ENCODE measurements around the gene DNMT3L.
"Not testable (repeated sequence)": the region's sequence is repeated elsewhere in the genome, so short reads cannot be mapped to it uniquely, and the experiment has no call there.

Gene DNMT3L

DNA sequence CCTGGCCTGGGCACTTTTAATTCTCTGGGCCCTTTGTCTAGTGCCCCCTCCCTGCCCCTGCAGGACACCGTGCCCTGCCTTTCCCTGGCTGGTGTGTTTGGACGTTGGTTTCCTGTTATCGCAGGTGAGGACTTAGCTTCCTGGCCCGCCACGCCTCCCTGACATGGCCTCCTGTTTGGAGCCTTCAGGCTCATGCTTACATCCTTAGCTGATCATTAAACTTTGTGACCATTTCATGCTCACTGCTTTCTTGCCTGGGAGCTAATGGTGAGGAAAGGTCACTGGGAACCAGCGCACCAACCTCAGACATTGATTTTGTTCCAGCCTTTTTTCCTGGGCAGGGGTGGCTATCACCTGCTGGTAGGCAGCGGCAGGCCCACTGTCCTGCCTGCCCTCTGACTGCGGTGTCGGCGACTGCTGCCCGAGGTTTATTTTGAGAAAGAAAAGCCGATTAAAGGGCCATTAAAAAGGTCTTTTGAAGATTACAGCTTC, 41.8 kb upstream of the DNMT3L start:
- no peak overlapping the region for H3K4me3 ChIP-seq (replicated peaks; ENCODE audit: low read depth, low read length)
- TF ChIP-seq CTCF (IDR thresholded peaks at IDR 0.05; ENCODE audit: low read depth, low read length, missing control alignments) = no peak
- DNase-seq (ENCODE audit: extremely low read depth, low read depth) = no peak

DNA sequence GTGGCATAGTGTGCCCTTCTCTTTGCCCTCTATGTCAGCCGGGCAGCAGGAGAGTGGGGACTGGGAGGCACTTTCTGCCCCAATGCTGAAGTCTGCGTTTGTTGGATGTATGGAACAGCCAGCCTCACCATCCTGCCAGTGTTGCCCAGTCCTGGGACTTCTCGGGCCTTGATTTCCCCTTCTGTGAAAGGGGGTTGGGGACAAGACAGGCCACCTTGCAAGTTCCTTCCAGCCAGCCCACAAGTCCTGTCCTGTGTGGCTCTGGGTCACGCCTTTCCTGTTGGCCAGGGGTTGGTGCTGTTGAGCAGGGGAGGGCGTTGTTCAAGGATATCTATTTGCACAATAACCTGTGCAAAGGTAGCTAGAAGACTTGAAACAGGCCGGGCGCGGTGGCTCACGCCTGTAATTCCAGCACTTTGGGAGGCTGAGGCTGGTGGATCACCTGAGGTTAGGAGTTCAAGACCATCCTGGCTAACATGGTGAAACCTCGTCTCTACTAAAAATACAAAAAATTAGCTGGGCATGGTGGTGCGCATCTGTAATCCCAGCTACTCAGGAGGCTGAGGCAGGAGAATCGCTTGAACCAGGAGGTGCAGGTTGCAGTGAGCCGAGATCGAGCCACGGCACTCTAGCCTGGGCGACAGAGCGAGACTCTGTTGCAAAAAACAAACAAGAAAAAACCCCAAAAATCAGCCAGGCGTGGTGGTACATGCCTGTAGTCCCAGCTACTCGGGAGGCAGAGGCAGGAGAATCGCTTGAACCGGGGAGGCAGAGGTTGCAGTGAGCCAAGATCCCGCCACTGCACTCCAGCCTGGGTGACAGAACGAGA, 41.1 kb upstream of the DNMT3L start:
- DNase-seq (ENCODE audit: extremely low read depth, low read depth); H3K4me3 ChIP-seq (replicated peaks; ENCODE audit: low read depth, low read length): not testable (repeated sequence)

DNA sequence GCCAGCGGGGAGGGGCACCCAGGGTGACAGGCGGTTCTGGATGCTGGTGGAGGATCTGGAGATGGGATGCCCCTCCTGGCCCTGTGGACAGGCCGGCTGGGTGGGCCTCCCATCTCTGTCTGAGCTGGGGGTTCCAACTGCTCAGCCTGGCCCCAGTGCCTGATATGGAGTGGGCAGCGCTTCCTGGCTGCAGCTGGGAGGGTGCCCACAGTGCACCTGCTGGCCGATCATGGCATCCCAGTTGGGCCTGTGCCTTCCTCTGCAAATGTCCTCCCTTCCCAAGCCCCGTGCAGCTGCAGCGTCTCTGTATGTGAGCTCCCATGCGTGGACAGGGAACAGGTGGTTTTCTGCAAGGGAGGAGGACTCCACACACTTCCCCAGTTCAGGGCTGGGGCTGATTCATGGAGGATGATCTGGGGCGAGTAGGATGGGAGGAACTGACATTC, 40.3 kb upstream of the DNMT3L start:
- TF ChIP-seq CTCF (IDR thresholded peaks at IDR 0.05; ENCODE audit: low read depth, low read length, missing control alignments) = no peak
- no peak for DNase-seq (ENCODE audit: extremely low read depth, low read depth)
- no peak overlapping the region for H3K4me3 ChIP-seq (replicated peaks; ENCODE audit: low read depth, low read length)

DNA sequence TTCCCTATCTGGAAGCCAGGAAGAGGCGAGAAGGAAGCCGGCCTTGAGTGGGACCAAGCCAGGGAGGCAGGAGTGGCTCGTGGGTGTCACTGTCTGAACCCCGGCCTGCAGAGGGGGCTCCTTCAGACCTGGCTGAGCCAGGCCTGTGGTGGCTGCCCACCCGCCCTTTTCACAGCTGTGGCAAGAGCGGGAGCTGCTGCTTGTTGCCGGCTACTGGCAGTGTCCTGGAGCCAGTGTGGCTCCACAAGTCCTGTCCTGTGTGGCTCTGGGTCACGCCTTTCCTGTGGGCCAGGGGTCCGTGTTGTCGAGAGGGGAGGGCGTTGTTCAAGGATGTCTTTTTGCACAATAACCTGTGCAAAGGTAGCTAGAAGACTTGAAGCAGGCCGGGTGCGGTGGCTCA, 39.4 kb upstream of the DNMT3L start:
- peak overlapping the region; percentile 65 for H3K4me3 ChIP-seq (replicated peaks; ENCODE audit: low read depth, low read length)
- no peak for TF ChIP-seq CTCF (IDR thresholded peaks at IDR 0.05; ENCODE audit: low read depth, low read length, missing control alignments)
- DNase-seq (ENCODE audit: extremely low read depth, low read depth) = no peak

- peak overlapping the region; percentile 65 for H3K4me3 ChIP-seq (replicated peaks; ENCODE audit: low read depth, low read length)
- no peak for DNase-seq (ENCODE audit: extremely low read depth, low read depth)
- no peak for TF ChIP-seq CTCF (IDR thresholded peaks at IDR 0.05; ENCODE audit: low read depth, low read length, missing control alignments)
Observed at GRCh38 chr21:44300262-44300959, 38.7 kb upstream of the DNMT3L start.

- TF ChIP-seq CTCF (IDR thresholded peaks at IDR 0.05; ENCODE audit: low read depth, low read length, missing control alignments) = no peak
- DNase-seq (ENCODE audit: extremely low read depth, low read depth) = no peak
- peak within 1 kb of the TSS; percentile 65 for H3K4me3 ChIP-seq (replicated peaks; ENCODE audit: low read depth, low read length)
Observed at GRCh38 chr21:44299458-44300261, 38.0 kb upstream of the DNMT3L start, which contains the start of gene PFKL. PFKL (plus strand) TSS chr21:44300053; CDS start chr21:44300106, 53 bp downstream.

All from HFF-Myc (cell line).